Activated T-helper 17 cell treated with anti-CD3 and anti-CD28 coated beads, Interleukin-2, amount 50 U/mL, for 72 hours (primary cell): ENCODE results near the gene KEAP1. TPM values are rescaled to one million over a fixed set of nuclear protein-coding genes. Genes with fewer than 3 reads are reported as not detected.
"Not testable (repeated sequence)": the region's sequence is repeated elsewhere in the genome, so short reads cannot be mapped to it uniquely, and the experiment has no call there.

Experiments used
- ATAC-seq: fragments of 150-1000 bp; cut with Tn5 transposase; replicated peaks from 2 replicates; pipeline ENCODE4 v1.10.0; 2021; ENCODE audit warnings: mild to moderate bottlenecking, moderate library complexity
- H3K27ac Mint-ChIP-seq: one replicate; pipeline ENCODE4 v1.8.0; 2022; ENCODE audit warnings: mixed read lengths
- H3K27me3 Mint-ChIP-seq: one replicate; pipeline ENCODE4 v1.8.0; 2022; ENCODE audit warnings: mixed read lengths
- H3K36me3 Mint-ChIP-seq: one replicate; pipeline ENCODE4 v1.8.0; 2022; ENCODE audit warnings: low read depth, mild to moderate bottlenecking, mixed read lengths
- H3K4me1 Mint-ChIP-seq: one replicate; pipeline ENCODE4 v1.8.0; 2022; ENCODE audit warnings: mixed read lengths
- H3K4me3 Mint-ChIP-seq: one replicate; pipeline ENCODE4 v1.8.0; 2022; ENCODE audit warnings: mild to moderate bottlenecking, mixed read lengths
- H3K9me3 Mint-ChIP-seq: one replicate; pipeline ENCODE4 v1.8.0; 2022; ENCODE audit warnings: mixed read lengths
- total RNA-seq, 2 donors: library from RNA; stranded (reverse); gene quantifications; one replicate each; pipeline ENCODE4 v1.2.3, GENCODE V29; 2022

KEAP1 gene
- total RNA-seq, 2 donors from 2014 or later, result 71.5 to 99.6 TPM

DNA sequence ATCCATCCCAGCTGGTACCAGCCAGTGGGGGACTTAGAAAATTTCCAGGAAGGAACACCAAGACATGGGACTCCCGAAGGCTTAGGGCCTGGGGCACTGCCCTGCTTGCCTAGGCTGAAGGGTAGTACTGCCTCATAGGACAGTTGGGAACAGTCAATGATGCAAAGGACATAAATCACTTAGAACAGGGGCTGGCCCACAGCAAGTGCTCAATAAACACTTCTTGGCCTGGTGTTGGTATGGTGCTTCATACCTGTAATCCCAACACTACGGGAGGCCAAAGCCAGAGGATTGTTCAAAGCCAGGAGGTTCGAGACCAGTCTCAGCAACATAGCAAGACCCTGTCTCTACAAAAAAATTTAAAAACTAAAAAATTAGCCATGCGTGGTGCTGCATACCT, 5.8 kb downstream of the KEAP1 start:
- Mint-ChIP-seq H3K9me3 (no peaks in the 10 kb centered on the region), H3K27me3 (no peaks in the 10 kb centered on the region), H3K4me1 (peaks cover 6% of the 10 kb centered on the region), H3K27ac (no peak overlapping the region), H3K4me3 (no peak overlapping the region), H3K36me3 (peaks cover 88% of the 10 kb centered on the region)
- ATAC-seq, result no peak

DNA sequence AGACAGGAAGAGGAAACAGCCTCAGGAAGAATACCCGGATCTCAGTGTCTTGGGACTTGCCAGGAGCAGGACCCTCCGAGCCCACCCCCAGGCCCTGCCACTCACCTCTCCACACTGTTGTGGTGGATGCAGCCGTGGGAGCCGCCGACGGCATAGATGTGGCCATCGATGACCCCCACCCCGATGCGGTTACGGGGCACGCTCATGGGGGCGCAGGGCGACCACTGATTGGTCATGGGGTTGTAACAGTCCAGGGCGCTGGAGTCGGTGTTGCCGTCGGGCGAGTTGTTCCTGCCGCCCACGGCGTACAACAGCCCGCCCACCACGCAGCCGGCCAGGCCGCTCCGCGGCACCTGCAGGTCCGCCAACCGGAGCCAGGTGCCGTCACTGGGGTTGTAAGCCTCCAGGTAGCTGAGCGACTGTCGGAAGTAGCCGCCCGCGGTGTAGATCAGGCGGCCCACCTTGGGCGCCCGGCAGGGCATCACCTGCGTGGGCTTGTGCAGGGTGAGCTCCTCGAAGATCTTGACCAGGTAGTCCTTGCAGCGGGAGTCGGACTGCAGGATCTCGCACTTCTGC, 11.6 kb downstream of the KEAP1 start:
- no peaks in the 10 kb centered on the region for H3K4me1 Mint-ChIP-seq
- H3K4me3 Mint-ChIP-seq, result no peak overlapping the region
- no peak overlapping the region for H3K27ac Mint-ChIP-seq
- H3K36me3 Mint-ChIP-seq, result peaks cover 95% of the 10 kb centered on the region
- no peaks in the 10 kb centered on the region for H3K27me3 Mint-ChIP-seq
- no peak for ATAC-seq
- no peaks in the 10 kb centered on the region for H3K9me3 Mint-ChIP-seq

DNA sequence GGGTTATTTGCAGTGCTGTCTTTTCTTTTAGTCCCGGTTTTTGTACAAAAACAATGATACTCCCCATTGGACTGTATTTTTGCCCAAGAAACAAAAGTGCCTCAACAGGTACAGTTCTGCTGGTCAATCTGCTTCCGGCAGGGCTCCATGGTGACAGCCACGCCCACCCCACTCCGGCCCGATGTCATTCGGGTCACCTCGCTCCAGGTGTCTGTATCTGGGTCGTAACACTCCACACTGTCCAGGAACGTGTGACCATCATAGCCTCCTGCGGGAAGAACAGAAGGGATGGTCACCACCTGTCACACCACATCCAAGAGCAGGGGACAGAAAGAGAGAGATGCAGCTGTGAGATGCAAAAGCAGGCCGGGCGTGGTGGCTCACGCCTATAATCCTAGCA, 16.6 kb downstream of the KEAP1 start:
- Mint-ChIP-seq H3K4me1 (no peaks in the 10 kb centered on the region), H3K4me3 (no peak overlapping the region), H3K27ac (no peak overlapping the region), H3K36me3 (peaks cover 70% of the 10 kb centered on the region), H3K27me3 (no peaks in the 10 kb centered on the region), H3K9me3 (no peaks in the 10 kb centered on the region)
- ATAC-seq, result no peak

DNA sequence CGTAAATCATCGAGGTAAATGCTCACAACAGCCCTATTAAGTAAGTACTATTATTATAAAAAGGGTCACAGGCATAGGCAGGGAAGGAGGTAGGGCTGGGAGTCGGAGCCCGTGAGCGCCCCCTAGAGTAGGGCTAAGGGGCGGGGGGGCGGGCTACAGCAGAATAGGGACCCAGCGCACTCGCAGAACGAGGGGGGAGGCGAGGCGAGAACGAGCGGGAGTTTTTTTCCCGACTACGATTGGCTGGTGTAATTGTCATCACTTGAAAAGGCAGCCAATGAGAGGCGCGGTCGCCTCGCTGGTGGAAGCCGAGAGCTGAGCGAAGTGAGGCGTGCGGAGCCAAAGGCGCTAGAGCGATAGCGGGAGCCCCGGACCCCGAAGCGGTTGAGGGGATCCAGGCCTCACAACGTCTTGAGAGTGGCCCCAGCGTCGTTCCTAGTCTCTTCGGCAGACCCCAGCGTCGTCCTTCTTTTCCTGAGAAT, 24.2 kb downstream of the KEAP1 start:
- peak; percentile 95 for ATAC-seq
- no peaks in the 10 kb centered on the region for H3K27me3 Mint-ChIP-seq
- no peaks in the 10 kb centered on the region for H3K36me3 Mint-ChIP-seq
- no peaks in the 10 kb centered on the region for H3K9me3 Mint-ChIP-seq
- H3K4me3 Mint-ChIP-seq, result peak overlapping the region; percentile 64
- peak overlapping the region; percentile 73 for H3K27ac Mint-ChIP-seq
- no peaks in the 10 kb centered on the region for H3K4me1 Mint-ChIP-seq

DNA sequence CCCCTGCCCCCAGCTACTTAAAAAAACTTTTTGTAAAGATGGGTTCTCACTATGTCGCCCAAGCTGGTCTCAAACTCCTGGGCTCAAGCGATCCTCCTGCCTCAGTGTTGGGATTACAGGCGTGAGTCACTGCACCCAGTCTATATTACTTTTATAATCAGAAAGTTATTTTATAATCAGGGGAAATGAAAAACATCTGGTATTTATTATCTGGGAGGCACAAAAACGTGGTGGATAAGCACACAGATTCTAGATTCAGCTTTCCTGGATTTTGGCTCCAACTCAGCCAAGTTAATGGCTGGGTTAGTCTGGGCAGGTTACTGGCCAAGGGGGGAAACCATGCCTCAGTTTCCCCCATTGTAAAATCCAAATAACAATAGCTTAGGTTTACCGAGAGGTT, 24.7 kb downstream of the KEAP1 start:
- ATAC-seq, result no peak
- Mint-ChIP-seq H3K4me3 (peak overlapping the region; percentile 64), H3K9me3 (no peaks in the 10 kb centered on the region), H3K27me3 (no peaks in the 10 kb centered on the region), H3K4me1 (no peaks in the 10 kb centered on the region), H3K36me3 (no peaks in the 10 kb centered on the region), H3K27ac (no peak overlapping the region)

DNA sequence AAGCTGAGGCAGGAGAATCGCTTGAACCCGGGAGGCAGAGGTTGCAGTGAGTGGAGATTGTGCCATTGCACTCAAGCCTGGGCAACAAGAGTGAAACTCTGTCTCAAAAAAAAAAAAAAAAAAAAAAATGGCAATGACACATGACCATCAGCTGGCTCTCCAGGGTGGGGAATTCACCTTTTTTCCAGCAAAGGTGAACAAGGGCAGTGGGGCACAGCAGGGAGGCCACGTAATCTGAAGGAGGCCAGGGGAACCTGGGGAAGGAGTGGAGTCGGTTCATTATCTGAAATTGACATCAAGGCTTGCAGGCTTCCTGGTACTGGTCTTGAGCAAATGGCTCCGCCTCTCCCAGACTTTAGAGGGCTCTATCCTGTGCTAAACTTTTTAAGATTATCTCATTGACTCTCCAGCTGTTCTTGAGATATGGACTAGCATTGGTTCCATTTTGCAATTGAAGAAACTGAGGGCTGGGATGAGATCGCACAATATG, 28.1 kb downstream of the KEAP1 start:
- Mint-ChIP-seq H3K4me1 (no peaks in the 10 kb centered on the region), H3K4me3 (no peak overlapping the region), H3K27me3 (no peaks in the 10 kb centered on the region), H3K27ac (no peak overlapping the region), H3K36me3 (no peaks in the 10 kb centered on the region), H3K9me3 (no peaks in the 10 kb centered on the region)
- ATAC-seq, result peak; percentile 58

DNA sequence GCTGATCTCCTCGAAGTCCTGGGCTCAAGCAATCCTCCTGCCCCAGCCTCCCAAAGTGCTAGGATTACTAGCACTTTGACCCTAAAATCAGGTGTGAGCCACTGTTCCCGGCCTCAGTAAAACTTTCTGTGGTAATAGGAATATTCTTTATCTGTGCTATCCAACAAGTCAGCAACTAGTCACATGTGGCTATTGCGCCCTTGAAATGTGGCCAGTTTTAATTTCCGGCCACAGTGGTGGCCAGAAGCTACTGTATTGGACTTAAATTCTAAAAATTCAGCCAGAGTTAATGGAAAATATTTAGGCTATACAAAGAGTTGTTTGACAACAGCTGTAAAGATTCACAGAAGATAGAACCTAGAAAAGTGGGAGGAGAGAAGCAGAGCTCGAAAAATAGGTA, 30.0 kb downstream of the KEAP1 start:
- H3K9me3 Mint-ChIP-seq, result no peaks in the 10 kb centered on the region
- no peak overlapping the region for H3K27ac Mint-ChIP-seq
- no peaks in the 10 kb centered on the region for H3K4me1 Mint-ChIP-seq
- H3K36me3 Mint-ChIP-seq, result no peaks in the 10 kb centered on the region
- no peak overlapping the region for H3K4me3 Mint-ChIP-seq
- ATAC-seq, result no peak
- H3K27me3 Mint-ChIP-seq, result no peaks in the 10 kb centered on the region

DNA sequence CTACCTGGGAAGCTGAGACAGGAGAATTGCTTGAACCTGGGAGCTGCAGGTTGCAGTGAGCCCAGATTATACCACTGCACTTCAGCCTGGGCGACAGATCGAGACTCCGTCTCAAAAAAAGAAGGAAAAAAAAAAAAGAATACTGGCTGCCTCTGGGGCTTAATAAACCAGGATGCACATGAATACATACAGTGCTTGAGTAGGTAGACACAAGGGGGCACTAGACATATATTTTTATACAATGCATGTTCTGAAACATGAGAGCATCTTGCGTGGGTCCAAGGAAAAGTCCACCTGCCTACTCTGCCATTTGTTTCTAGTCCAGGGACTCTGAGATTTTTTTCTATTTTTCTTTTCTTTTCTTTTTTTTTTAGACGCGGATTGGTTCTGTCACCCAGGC, 31.2 kb downstream of the KEAP1 start:
- Mint-ChIP-seq H3K4me3 (no peak overlapping the region), H3K9me3 (no peaks in the 10 kb centered on the region), H3K4me1 (no peaks in the 10 kb centered on the region), H3K36me3 (peaks cover 1% of the 10 kb centered on the region), H3K27me3 (no peaks in the 10 kb centered on the region), H3K27ac (no peak overlapping the region)
- no peak for ATAC-seq

DNA sequence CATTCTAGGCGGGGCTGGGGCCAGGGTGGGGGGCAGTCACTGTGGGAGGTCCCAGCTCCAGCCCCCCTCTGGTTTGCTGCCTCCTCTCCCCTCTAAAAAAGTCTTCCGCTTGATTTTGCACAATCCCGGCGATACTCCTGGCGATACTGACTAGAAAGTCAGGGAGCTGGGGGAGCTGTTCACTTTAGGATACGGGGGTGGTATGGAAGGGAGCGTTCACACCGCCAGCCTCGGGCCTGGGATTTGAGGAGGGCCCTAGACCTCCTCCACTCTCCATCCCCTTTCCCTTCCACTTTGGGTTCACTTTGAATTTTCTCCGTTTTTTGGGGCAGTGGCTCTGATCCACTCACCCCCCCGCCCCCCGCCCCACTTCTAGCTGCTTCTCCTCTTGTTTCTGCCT, 35.0 kb downstream of the KEAP1 start:
- Mint-ChIP-seq H3K36me3 (peaks cover 5% of the 10 kb centered on the region), H3K27me3 (no peaks in the 10 kb centered on the region), H3K27ac (no peak overlapping the region), H3K4me3 (no peak overlapping the region), H3K4me1 (no peaks in the 10 kb centered on the region), H3K9me3 (no peaks in the 10 kb centered on the region)
- no peak for ATAC-seq

DNA sequence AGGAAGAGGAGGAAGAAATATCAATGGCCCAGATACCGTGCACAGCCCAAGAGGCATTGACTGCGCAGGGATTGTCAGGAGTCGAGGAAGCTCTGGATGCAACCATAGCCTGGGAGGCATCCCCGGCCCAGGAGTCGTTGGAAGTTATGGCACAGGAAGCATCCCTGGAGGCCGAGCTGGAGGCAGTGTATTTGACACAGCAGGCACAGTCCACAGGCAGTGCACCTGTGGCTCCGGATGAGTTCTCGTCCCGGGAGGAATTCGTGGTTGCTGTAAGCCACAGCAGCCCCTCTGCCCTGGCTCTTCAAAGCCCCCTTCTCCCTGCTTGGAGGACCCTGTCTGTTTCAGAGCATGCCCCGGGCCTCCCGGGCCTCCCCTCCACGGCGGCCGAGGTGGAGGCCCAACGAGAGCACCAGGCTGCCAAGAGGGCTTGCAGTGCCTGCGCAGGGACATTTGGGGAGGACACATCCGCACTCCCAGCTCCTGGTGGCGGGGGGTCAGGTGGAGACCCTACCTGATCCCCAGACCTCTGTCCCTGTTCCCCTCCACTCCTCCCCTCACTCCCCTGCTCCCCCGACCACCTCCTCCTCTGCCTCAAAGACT, 36.0 kb downstream of the KEAP1 start:
- Mint-ChIP-seq H3K4me3 (no peak overlapping the region), H3K9me3 (no peaks in the 10 kb centered on the region), H3K27me3 (no peaks in the 10 kb centered on the region), H3K27ac (no peak overlapping the region), H3K4me1 (no peaks in the 10 kb centered on the region), H3K36me3 (peaks cover 5% of the 10 kb centered on the region)
- no peak for ATAC-seq

DNA sequence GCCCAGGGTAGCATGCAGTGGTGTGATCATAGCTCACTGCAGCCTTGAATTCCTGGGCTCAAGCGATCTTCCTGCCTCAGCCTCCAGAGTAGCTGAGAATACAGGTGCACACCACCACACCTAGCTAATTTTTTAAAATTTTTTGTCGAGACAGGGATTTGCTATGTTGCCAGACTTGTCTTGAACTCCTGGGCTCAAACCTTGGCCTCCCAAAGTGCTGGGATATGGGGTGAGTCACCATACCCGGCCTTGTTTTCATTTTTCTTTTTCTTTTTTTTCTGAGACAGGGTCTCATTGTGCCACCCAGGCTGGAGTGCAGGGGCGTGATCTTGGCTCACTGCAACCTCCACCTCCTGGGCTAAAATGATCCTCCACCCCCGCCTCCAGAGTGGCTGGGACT, 38.7 kb downstream of the KEAP1 start:
- Mint-ChIP-seq H3K36me3 (peaks cover 5% of the 10 kb centered on the region), H3K27ac (no peak overlapping the region), H3K9me3 (no peaks in the 10 kb centered on the region), H3K4me1 (no peaks in the 10 kb centered on the region), H3K27me3 (no peaks in the 10 kb centered on the region), H3K4me3 (no peak overlapping the region)
- ATAC-seq, result no peak

DNA sequence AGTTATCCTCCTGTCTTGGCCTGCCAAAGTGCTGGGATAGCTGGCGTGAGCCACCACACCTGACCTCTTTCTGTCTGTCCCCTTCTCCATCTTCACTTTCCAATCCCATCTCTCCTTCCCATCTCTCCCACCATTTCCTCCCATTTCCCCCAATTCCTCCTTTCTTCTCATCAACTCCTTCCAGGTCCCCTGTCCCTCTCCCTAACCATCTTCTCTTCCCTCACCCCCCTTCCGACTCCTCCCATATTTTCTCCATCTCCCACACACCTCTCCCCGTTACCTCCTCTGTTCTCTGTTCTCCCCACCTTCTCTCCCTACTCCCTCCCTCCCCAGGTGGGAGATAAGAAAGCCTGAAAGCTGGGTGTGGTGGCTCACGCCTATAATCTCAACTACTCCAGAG, 40.6 kb downstream of the KEAP1 start:
- Mint-ChIP-seq H3K27ac (no peak overlapping the region), H3K27me3 (no peaks in the 10 kb centered on the region), H3K9me3 (no peaks in the 10 kb centered on the region), H3K4me3 (peak overlapping the region; percentile 37), H3K36me3 (peaks cover 5% of the 10 kb centered on the region), H3K4me1 (no peaks in the 10 kb centered on the region)
- no peak for ATAC-seq

DNA sequence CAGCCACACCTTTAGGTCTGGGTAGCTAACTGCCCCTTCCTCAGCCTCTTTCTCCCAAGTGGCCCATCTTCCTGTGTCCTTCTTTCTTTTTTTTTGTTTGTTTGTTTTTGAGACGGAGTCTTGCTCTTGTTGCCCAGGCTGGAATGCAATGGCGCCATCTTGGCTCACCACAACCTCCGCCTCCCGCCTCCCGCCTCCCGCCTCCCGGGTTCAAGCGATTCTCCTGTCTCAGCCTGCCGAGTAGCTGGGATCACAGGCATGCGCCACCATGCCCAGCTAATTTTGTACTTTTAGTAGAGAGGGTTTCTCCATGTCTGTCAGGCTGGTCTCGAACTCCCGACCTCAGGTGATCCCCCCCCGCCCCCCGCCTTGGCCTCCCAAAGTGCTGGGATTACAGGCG, 41.1 kb downstream of the KEAP1 start:
- not testable (repeated sequence) for ATAC-seq, H3K36me3 Mint-ChIP-seq, H3K27me3 Mint-ChIP-seq, H3K4me1 Mint-ChIP-seq, H3K27ac Mint-ChIP-seq, H3K9me3 Mint-ChIP-seq
- H3K4me3 Mint-ChIP-seq, result peak overlapping the region; percentile 37

DNA sequence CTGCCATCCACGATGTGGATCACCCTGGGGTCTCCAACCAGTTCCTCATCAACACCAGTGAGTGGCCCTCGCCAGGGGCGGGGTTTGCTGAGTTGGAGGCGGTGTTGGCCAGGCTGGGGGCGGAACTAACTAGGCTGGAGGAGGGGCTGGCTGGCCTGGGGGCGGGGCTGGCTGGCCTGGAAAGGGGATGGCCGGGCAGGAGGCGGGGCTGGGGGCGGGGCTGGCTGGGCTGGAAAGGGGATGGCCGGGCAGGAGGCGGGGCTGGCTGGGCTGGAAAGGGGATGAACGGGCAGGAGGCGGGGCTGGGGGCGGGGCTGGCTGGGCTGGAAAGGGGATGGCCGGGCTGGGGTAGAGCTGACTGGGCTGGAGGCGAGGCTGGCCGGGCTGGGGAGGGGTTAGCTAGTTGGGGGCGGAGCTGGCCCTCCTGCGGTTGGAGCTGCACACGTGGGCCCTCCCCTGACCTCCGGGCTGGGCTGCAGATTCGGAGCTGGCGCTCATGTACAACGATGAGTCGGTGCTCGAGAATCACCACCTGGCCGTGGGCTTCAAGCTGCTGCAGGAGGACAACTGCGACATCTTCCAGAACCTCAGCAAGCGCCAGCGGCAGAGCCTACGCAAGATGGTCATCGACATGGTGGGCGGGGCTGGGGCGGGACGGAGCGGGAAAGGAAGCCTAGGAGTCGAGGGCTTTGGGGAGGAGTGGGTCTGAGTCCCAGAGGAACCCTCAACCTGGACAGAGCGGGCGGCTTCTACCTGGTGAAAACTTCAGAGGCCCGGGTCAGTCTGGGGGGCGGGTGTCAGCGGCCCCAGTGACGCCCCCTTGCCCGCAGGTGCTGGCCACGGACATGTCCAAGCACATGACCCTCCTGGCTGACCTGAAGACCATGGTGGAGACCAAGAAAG, 41.9 kb downstream of the KEAP1 start:
- Mint-ChIP-seq H3K4me3 (peak overlapping the region; percentile 37), H3K27ac (no peak overlapping the region)
- peak; percentile 98 for ATAC-seq

DNA sequence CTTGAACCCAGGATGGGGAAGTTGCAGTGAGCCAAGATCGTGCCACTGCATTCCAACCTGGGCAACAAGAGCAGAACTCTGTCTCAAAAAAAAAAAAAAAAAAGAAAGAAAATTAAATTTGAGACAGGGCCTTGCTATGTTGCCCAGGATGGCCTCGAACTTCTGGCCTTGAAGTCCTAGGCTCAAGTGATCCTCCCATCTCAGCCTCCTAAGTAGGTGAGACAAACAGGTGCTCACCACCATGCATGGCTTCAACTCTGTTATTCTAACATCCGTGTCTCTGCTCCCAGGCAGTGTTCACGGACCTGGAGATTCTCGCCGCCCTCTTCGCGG, 42.5 kb downstream of the KEAP1 start:
- Mint-ChIP-seq H3K36me3 (no peaks in the 10 kb centered on the region), H3K4me1 (no peaks in the 10 kb centered on the region), H3K4me3 (peak overlapping the region; percentile 37), H3K27me3 (no peaks in the 10 kb centered on the region), H3K9me3 (no peaks in the 10 kb centered on the region), H3K27ac (no peak overlapping the region)
- no peak for ATAC-seq

More for the DNA sequence above, 41.9 kb downstream of the KEAP1 start:
- Mint-ChIP-seq H3K27me3 (no peaks in the 10 kb centered on the region), H3K36me3 (no peaks in the 10 kb centered on the region), H3K4me1 (no peaks in the 10 kb centered on the region), H3K9me3 (no peaks in the 10 kb centered on the region)
